Osteocyte (in vitro differentiated cells): Measurements from ENCODE around the gene MINDY2. TPM values are rescaled to one million over a fixed set of nuclear protein-coding genes. Genes with fewer than 3 reads are reported as not detected.

Experiments used
- DNase-seq: peaks from one replicate; pipeline ENCODE4 v3.0.0; 2021; ENCODE audit warnings: mixed read lengths; ENCODE audit not compliant: unreplicated experiment; ENCODE audit errors: extremely low spot score
- H3K27ac Mint-ChIP-seq: one replicate; pipeline ENCODE4 v1.8.0; 2021; ENCODE audit warnings: mild to moderate bottlenecking, mixed read lengths; ENCODE audit not compliant: unreplicated experiment
- H3K27me3 Mint-ChIP-seq: one replicate; pipeline ENCODE4 v1.8.0; 2021; ENCODE audit warnings: mixed read lengths; ENCODE audit not compliant: unreplicated experiment
- H3K36me3 Mint-ChIP-seq: one replicate; pipeline ENCODE4 v1.8.0; 2021; ENCODE audit warnings: mixed read lengths; ENCODE audit not compliant: unreplicated experiment
- H3K4me1 Mint-ChIP-seq: one replicate; pipeline ENCODE4 v1.8.0; 2021; ENCODE audit warnings: mixed read lengths; ENCODE audit not compliant: unreplicated experiment
- H3K4me3 Mint-ChIP-seq: one replicate; pipeline ENCODE4 v1.8.0; 2021; ENCODE audit warnings: mild to moderate bottlenecking, moderate library complexity, mixed read lengths; ENCODE audit not compliant: unreplicated experiment
- H3K9me3 Mint-ChIP-seq: one replicate; pipeline ENCODE4 v1.8.0; 2021; ENCODE audit warnings: mixed read lengths; ENCODE audit not compliant: unreplicated experiment
- CTCF ChIP-seq: fragments of 200-600 bp; sonication (generic); IDR thresholded peaks from 2 replicates; pipeline ENCODE4 v1.5.0; 2021; ENCODE audit warnings: antibody characterized with exemption, mild to moderate bottlenecking, moderate library complexity
- long read RNA-seq: library from polyadenylated mRNA; unstranded; transcript quantifications from one replicate; pipeline ENCODE4 v2.0.0, GENCODE V29; 2021
- total RNA-seq: library from RNA; stranded (reverse); gene quantifications from 2 replicates; pipeline ENCODE4 v1.2.1, GENCODE V29; 2021

The MINDY2 gene
- 15.1 and 18.6 TPM in 2 replicates for total RNA-seq
- long read RNA-seq, full-length matches to known transcripts: 12 of 15 reads
- long read RNA-seq, partial matches to known transcripts: 0 of 15 reads
- long read RNA-seq, other reads (novel, unspliced or antisense): 3 of 15 reads

- Mint-ChIP-seq H3K27ac (peak within 1 kb of the TSS; percentile 97), H3K9me3 (no peaks in the 10 kb centered on the region), H3K36me3 (no peaks in the 10 kb centered on the region), H3K4me3 (no peak within 1 kb of the TSS), H3K27me3 (no peaks in the 10 kb centered on the region), H3K4me1 (peaks cover 9% of the 10 kb centered on the region)
- TF ChIP-seq CTCF: peak; percentile 51
- DNase-seq: peak; percentile 99
These were observed at the start of gene MINDY2 for GRCh38 chr15:58770857-58771620. Gene MINDY2 (plus strand): TSS chr15:58771302. CDS start chr15:58771396, 94 bp downstream.

- no peak for TF ChIP-seq CTCF
- Mint-ChIP-seq H3K27me3 (no peaks in the 10 kb centered on the region), H3K9me3 (no peaks in the 10 kb centered on the region), H3K36me3 (peaks cover 3% of the 10 kb centered on the region), H3K27ac (peak overlapping the region; percentile 69), H3K4me1 (peaks cover 44% of the 10 kb centered on the region), H3K4me3 (no peak overlapping the region)
- DNase-seq: no peak
These were observed 46.6 kb upstream of the MINDY2 start for GRCh38 chr15:58724466-58724865.

GRCh38 chr15:58726867-58727266, 44.2 kb upstream of the MINDY2 start:
- Mint-ChIP-seq H3K4me3 (no peak overlapping the region), H3K27me3 (no peaks in the 10 kb centered on the region), H3K4me1 (peaks cover 47% of the 10 kb centered on the region), H3K36me3 (peaks cover 3% of the 10 kb centered on the region), H3K9me3 (no peaks in the 10 kb centered on the region), H3K27ac (no peak overlapping the region)
- TF ChIP-seq CTCF: no peak
- no peak for DNase-seq

- DNase-seq: no peak
- Mint-ChIP-seq H3K27ac (peak overlapping the region; percentile 66), H3K4me3 (no peak overlapping the region), H3K9me3 (no peaks in the 10 kb centered on the region), H3K27me3 (no peaks in the 10 kb centered on the region), H3K4me1 (peaks cover 35% of the 10 kb centered on the region), H3K36me3 (peaks cover 3% of the 10 kb centered on the region)
- no peak for TF ChIP-seq CTCF
These were observed 39.2 kb upstream of the MINDY2 start for GRCh38 chr15:58731756-58732535.
